Measurements from ENCODE around the gene NOP53.
"Not testable (repeated sequence)": the region's sequence is repeated elsewhere in the genome, so short reads cannot be mapped to it uniquely, and the experiment has no call there.

NOP53 gene

DNA sequence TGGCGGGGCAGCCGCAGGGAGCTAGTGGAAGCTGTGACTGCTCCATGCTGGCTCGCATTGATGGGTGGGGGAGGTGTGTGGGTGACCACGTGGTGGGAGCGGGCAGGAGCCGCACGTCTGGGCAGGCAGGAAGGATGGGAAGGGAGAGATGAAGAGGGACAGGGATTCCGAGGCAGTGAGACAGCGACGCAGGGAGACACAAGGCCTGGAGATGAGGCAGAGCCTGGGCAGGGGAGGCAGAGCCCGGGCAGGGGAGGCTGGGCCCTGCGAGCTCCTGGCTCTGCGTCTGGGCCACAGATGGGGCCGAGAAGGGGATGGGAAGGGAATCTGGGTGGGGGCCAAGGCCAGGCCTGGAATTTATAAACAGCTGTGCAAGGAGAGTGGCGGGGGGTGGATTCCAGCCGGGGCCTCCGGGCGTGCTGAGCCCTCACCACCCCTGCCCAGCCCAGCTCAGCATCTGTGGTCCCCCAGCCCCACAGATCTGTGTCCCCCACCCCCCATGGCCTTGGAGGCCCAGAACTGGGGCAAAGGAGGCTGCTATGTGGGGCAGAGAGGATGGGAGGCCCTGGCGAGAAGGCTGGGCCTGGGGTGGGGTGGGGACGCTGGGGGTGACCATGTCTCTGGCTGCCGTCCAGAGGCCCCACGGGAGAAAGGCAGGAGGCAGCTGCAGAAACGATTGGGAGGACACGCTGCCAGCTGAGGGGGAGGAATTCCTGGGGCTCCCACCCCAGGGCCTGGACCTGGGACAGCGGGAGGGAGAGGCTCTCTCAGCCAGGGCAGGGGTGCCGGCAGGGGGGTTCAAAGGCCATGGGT, 26.1 kb upstream of the NOP53 start:
- Histone ChIP-seq H3K27ac (ENCODE audit: low read depth, low read length, severe bottlenecking) (peak overlapping the region; percentile 87), H3K36me3 (ENCODE audit: control insufficient read depth, insufficient read depth, low read length) (peaks cover 54% of the 10 kb centered on the region), H3K4me3 (ENCODE audit: extremely low read depth, insufficient read depth, low read length, poor library complexity, severe bottlenecking) (no peak overlapping the region), H3K4me1 (ENCODE audit: control insufficient read depth, insufficient read depth, low read length, poor library complexity, severe bottlenecking) (peaks cover 39% of the 10 kb centered on the region), H3K9me3 (ENCODE audit: control insufficient read depth, low read length) (peaks cover 3% of the 10 kb centered on the region)
- WGBS, 2 experiments (ENCODE audit: insufficient coverage in 2 of 2): 44 to 52% methylated on average over 14 to 20 of the region's 26 CpGs

DNA sequence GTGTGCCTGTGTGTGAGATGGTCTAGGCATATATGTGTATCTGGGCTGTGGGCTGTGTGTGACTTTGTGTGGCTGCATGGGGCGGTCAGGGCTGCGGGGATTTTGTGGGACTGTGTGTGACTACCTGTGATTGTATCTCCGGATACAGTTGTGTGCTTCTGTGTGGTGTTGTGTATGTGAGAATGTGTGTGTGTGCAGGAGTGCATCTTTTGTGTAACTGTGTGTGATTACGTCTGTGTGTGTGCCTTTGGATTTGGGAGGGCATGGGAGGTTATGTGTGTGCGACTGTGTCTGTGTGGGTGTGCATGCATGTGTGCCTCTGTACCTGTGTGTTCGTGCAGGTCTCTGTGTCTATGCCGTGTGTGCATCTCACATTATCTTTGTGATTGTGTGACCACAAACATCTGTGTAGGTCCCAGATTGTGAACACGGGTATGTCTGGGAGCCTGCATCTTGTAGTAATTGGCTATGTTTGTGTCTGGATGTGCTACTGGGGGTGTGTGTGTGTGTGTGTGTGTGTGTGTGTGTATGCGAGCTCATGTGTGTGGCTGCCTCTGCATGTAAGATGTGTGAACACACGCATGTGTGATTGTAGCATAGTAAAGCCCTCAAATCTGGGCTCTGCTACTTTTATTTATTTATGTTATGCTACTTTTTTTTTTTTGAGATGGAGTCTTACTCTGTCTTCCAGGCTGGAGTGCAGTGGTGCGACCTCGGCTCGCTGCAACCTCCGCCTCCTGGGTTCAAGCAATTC, 24.5 kb upstream of the NOP53 start:
- Histone ChIP-seq H3K36me3 (ENCODE audit: control insufficient read depth, insufficient read depth, low read length) (peaks cover 55% of the 10 kb centered on the region), H3K4me1 (ENCODE audit: control insufficient read depth, insufficient read depth, low read length, poor library complexity, severe bottlenecking) (peaks cover 39% of the 10 kb centered on the region), H3K4me3 (ENCODE audit: extremely low read depth, insufficient read depth, low read length, poor library complexity, severe bottlenecking) (no peak overlapping the region), H3K27ac (ENCODE audit: low read depth, low read length, severe bottlenecking) (no peak overlapping the region), H3K9me3 (ENCODE audit: control insufficient read depth, low read length) (no peaks in the 10 kb centered on the region)
- 94 to 95% methylated on average over 10 to 11 of the region's 14 CpGs for WGBS, 2 experiments (ENCODE audit: insufficient coverage in 2 of 2)

DNA sequence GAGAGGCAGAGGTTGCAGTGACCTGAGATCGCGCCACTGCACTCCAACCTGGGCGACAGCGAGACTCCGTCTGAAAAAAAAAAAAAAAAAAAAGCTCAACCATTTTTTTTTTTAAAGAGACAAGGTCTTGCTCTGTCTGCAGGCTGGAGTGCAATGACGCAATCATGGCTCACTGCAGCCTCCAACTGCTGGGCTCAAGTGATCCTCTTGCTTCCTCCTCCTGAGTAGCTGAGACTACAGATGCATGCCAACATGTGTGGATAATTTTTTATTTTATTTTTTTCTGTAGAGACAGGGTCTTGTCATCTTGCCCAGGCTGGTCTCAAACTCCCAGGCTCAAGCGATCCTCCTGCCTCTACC, 21.8 kb upstream of the NOP53 start:
- H3K4me1 ChIP-seq (ENCODE audit: control insufficient read depth, insufficient read depth, low read length, poor library complexity, severe bottlenecking): peaks cover 35% of the 10 kb centered on the region
- peaks cover 62% of the 10 kb centered on the region for H3K36me3 ChIP-seq (ENCODE audit: control insufficient read depth, insufficient read depth, low read length)
- H3K27ac ChIP-seq (ENCODE audit: low read depth, low read length, severe bottlenecking): no peak overlapping the region
- WGBS, 2 experiments (ENCODE audit: insufficient coverage in 2 of 2): 83 to 100% methylated on average over 1 to 3 of the region's 7 CpGs
- no peaks in the 10 kb centered on the region for H3K9me3 ChIP-seq (ENCODE audit: control insufficient read depth, low read length)
- no peak overlapping the region for H3K4me3 ChIP-seq (ENCODE audit: extremely low read depth, insufficient read depth, low read length, poor library complexity, severe bottlenecking)

DNA sequence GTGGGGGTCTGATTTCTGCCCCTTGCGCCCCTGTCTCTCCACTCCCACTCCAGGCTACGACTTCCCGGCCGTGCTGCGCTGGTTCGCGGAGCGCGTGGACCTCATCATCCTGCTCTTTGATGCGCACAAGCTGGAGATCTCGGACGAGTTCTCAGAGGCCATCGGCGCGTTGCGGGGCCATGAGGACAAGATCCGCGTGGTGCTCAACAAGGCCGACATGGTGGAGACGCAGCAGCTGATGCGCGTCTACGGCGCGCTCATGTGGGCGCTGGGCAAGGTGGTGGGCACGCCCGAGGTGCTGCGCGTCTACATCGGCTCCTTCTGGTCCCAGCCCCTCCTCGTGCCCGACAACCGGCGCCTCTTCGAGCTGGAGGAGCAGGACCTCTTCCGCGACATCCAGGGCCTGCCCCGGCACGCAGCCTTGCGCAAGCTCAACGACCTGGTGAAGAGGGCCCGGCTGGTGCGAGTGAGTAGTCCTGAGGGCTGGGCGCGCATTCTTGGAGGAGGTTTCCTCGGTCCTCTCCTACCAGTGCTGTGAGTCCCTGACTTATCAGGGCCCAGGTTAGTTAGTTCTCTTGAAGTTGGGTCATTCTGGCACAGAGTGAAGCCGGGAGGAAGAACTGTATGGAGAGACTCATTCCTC, 19.5 kb upstream of the NOP53 start:
- H3K27ac ChIP-seq (ENCODE audit: low read depth, low read length, severe bottlenecking): no peak overlapping the region
- whole genome bisulfite sequencing, 2 experiments (ENCODE audit: insufficient coverage in 2 of 2): 96 to 98% methylated on average over 45 to 47 of the region's 48 CpGs

DNA sequence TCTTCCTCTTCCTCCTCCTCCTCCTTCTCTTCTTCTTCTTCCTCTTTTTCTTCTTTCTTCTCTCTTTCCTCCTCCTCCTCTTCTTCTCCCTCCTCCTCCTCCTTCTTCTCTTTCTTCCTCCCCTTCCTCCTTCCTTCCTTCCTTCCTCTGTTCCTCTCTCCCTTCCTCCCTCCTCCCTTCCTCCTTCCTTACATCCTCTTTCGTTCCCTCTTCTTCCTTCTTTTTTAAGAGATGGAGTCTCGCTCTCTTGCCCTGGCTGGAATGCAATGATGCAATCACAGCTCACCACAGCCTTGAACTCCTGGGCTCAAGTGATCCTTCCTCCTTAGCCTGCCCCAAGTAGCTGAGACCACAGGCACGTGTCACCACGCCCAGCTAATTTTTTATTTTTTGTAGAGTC, 18.9 kb upstream of the NOP53 start:
- H3K4me1 ChIP-seq (ENCODE audit: control insufficient read depth, insufficient read depth, low read length, poor library complexity, severe bottlenecking): peaks cover 18% of the 10 kb centered on the region
- no peak overlapping the region for H3K4me3 ChIP-seq (ENCODE audit: extremely low read depth, insufficient read depth, low read length, poor library complexity, severe bottlenecking)
- whole genome bisulfite sequencing, 2 experiments (ENCODE audit: insufficient coverage in 2 of 2): 92 to 94% methylated on average over 4 of the region's 4 CpGs

More for the DNA sequence above, 19.5 kb upstream of the NOP53 start:
- Histone ChIP-seq H3K4me1 (ENCODE audit: control insufficient read depth, insufficient read depth, low read length, poor library complexity, severe bottlenecking) (peaks cover 20% of the 10 kb centered on the region), H3K4me3 (ENCODE audit: extremely low read depth, insufficient read depth, low read length, poor library complexity, severe bottlenecking) (no peak overlapping the region), H3K36me3 (ENCODE audit: control insufficient read depth, insufficient read depth, low read length) (peaks cover 66% of the 10 kb centered on the region), H3K9me3 (ENCODE audit: control insufficient read depth, low read length) (no peaks in the 10 kb centered on the region)

DNA sequence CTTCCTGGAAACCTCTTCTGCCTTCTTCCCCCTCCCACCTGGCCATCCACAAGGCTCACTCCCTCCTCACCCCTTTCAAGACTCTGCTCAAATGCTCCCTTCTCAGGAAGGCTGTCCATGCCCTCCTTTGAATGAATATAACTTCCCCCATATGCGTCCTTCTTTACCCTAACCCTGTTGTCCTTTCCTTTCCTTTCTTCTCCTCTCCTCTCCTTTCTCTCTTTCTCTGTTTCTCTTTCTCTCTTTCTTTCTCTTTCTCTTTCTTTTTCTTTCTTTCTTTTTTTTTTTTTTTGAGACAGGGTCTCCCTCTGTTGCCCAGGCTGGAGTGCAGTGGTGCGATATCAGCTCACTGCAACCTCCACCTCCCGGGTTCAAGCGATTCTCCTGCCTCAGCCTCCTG, 17.1 kb upstream of the NOP53 start:
- Histone ChIP-seq H3K4me1 (ENCODE audit: control insufficient read depth, insufficient read depth, low read length, poor library complexity, severe bottlenecking) (peaks cover 11% of the 10 kb centered on the region), H3K36me3 (ENCODE audit: control insufficient read depth, insufficient read depth, low read length) (peaks cover 74% of the 10 kb centered on the region)
- H3K4me3 ChIP-seq (ENCODE audit: extremely low read depth, insufficient read depth, low read length, poor library complexity, severe bottlenecking); H3K27ac ChIP-seq (ENCODE audit: low read depth, low read length, severe bottlenecking); H3K9me3 ChIP-seq (ENCODE audit: control insufficient read depth, low read length): not testable (repeated sequence)
- WGBS, 2 experiments (ENCODE audit: insufficient coverage in 2 of 2): 93 to 98% methylated on average over 1 to 4 of the region's 4 CpGs

More for the DNA sequence above, 18.9 kb upstream of the NOP53 start:
- no peak overlapping the region for H3K27ac ChIP-seq (ENCODE audit: low read depth, low read length, severe bottlenecking)
- peaks cover 65% of the 10 kb centered on the region for H3K36me3 ChIP-seq (ENCODE audit: control insufficient read depth, insufficient read depth, low read length)
- no peaks in the 10 kb centered on the region for H3K9me3 ChIP-seq (ENCODE audit: control insufficient read depth, low read length)

DNA sequence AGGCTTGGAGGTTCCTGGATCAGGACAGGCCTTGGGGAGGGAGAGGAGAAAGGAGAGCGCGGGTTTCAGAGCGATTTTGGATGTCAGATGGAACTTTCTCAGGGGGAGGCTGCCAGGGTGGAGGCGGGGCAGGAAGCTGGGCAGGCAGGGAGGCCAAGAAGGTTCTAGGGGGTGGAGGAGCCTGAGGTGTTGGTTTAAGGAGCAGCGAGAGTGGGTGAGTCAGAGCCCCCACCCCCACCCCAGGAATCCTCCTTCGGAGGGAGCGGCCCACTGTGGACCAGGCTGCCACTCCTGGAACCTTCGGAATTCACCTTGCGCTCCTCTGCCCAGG, 15.9 kb upstream of the NOP53 start:
- WGBS, 2 experiments (ENCODE audit: insufficient coverage in 2 of 2): 4 to 6% methylated on average over 7 to 8 of the region's 9 CpGs
- peaks cover 7% of the 10 kb centered on the region for H3K4me1 ChIP-seq (ENCODE audit: control insufficient read depth, insufficient read depth, low read length, poor library complexity, severe bottlenecking)
- H3K27ac ChIP-seq (ENCODE audit: low read depth, low read length, severe bottlenecking): peak overlapping the region; percentile 91
- no peaks in the 10 kb centered on the region for H3K9me3 ChIP-seq (ENCODE audit: control insufficient read depth, low read length)
- H3K4me3 ChIP-seq (ENCODE audit: extremely low read depth, insufficient read depth, low read length, poor library complexity, severe bottlenecking): peak overlapping the region; percentile 21
- H3K36me3 ChIP-seq (ENCODE audit: control insufficient read depth, insufficient read depth, low read length): peaks cover 74% of the 10 kb centered on the region

DNA sequence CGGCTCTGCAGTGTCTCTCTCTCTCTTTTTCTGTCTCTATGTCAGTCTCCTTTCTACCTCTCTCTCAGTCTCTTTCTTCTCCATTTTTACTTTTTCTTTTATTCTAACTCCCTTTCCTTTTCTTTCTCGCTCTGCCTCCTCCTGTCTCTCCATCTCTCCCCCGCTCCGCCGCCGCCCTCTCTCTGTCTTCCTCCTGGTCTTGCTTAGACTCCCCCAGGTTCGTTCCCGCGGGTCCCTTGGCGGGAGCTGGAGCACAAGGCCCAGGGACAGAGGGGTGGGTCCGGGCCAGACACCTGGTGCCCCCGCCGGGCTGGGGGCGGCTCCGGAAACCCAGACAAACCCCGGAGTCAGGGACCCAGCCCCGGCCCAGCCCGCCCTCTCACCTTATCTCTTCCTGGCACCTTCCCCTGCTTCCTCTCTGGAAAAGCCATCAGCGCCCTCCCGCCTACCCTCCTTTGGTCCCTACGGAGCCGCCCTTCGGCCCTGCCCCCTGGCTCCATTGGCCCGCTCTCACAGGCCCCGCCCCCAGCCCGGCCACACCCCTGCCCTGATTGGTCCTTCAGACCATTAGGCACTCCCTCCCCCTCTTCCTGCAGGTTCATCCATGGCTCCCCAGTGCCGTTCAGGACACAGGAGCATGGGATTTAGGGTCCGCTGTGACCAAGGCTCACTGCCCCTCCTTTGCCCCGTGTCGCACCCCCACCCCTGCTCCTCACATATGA, 15.4 kb upstream of the NOP53 start:
- WGBS, 2 experiments (ENCODE audit: insufficient coverage in 2 of 2): 12 to 14% methylated on average over 24 to 29 of the region's 30 CpGs
- peak overlapping the region; percentile 91 for H3K27ac ChIP-seq (ENCODE audit: low read depth, low read length, severe bottlenecking)
- H3K36me3 ChIP-seq (ENCODE audit: control insufficient read depth, insufficient read depth, low read length): peaks cover 76% of the 10 kb centered on the region
- H3K4me1 ChIP-seq (ENCODE audit: control insufficient read depth, insufficient read depth, low read length, poor library complexity, severe bottlenecking): peaks cover 7% of the 10 kb centered on the region
- no peaks in the 10 kb centered on the region for H3K9me3 ChIP-seq (ENCODE audit: control insufficient read depth, low read length)
- peak overlapping the region; percentile 21 for H3K4me3 ChIP-seq (ENCODE audit: extremely low read depth, insufficient read depth, low read length, poor library complexity, severe bottlenecking)

DNA sequence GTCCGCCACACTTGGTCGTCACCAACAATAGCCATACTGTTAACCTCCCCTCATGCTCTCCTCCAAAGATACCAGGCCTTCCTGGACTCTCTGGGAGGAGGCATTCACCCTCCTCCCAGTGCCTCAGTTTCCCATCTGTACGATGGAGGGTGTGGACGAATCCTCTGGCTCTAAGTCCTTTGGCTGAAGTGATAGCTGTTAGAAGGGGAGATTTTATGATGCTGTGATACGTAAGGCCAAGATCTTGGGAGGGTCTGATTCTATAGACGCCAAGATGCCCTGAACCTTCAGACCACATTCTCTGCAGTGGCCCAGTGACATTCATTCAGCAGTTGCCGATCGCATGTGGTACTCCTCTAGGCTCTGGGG, 14.8 kb upstream of the NOP53 start:
- H3K27ac ChIP-seq (ENCODE audit: low read depth, low read length, severe bottlenecking): no peak overlapping the region
- peaks cover 76% of the 10 kb centered on the region for H3K36me3 ChIP-seq (ENCODE audit: control insufficient read depth, insufficient read depth, low read length)
- H3K4me3 ChIP-seq (ENCODE audit: extremely low read depth, insufficient read depth, low read length, poor library complexity, severe bottlenecking): no peak overlapping the region
- peaks cover 7% of the 10 kb centered on the region for H3K4me1 ChIP-seq (ENCODE audit: control insufficient read depth, insufficient read depth, low read length, poor library complexity, severe bottlenecking)
- no peaks in the 10 kb centered on the region for H3K9me3 ChIP-seq (ENCODE audit: control insufficient read depth, low read length)
- 83 to 98% methylated on average over 2 to 6 of the region's 8 CpGs for WGBS, 2 experiments (ENCODE audit: insufficient coverage in 2 of 2)

DNA sequence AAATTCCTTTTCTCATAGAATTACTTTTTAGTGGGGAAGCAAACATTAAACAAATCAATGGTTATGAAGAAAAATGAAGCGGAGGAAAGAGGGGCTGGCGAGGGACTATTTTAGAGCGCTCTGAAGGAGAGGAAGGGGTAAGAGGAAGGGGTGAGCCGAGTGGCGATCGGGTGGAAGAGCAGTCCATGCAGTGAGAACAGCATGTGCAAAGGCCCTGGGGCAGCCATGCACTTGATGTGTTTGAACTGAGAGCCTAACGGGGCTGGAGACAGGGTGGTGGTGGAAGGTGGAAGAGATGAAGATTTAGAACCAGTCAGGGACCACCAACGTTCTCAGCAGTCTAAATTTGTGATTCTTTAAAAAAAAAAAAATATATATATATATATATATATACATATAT, 14.4 kb upstream of the NOP53 start:
- no peak overlapping the region for H3K27ac ChIP-seq (ENCODE audit: low read depth, low read length, severe bottlenecking)
- peaks cover 7% of the 10 kb centered on the region for H3K4me1 ChIP-seq (ENCODE audit: control insufficient read depth, insufficient read depth, low read length, poor library complexity, severe bottlenecking)
- H3K9me3 ChIP-seq (ENCODE audit: control insufficient read depth, low read length): no peaks in the 10 kb centered on the region
- H3K4me3 ChIP-seq (ENCODE audit: extremely low read depth, insufficient read depth, low read length, poor library complexity, severe bottlenecking): no peak overlapping the region
- 97 to 100% methylated on average over 5 to 6 of the region's 8 CpGs for WGBS, 2 experiments (ENCODE audit: insufficient coverage in 2 of 2)
- peaks cover 74% of the 10 kb centered on the region for H3K36me3 ChIP-seq (ENCODE audit: control insufficient read depth, insufficient read depth, low read length)

All from mesodermal cell (in vitro differentiated cells).